NCI-H345 treated with DMSO at 0.1 percent for 48 hours (cell line): ENCODE data around the gene SF1.
"Not testable (repeated sequence)": the region's sequence is repeated elsewhere in the genome, so short reads cannot be mapped to it uniquely, and the experiment has no call there.

Experiments
- DNase-seq: peaks from one replicate; lab custom pipeline; 2025; ENCODE audit not compliant: unreplicated experiment; lab: John Stamatoyannopoulos, UW

Gene SF1

DNA sequence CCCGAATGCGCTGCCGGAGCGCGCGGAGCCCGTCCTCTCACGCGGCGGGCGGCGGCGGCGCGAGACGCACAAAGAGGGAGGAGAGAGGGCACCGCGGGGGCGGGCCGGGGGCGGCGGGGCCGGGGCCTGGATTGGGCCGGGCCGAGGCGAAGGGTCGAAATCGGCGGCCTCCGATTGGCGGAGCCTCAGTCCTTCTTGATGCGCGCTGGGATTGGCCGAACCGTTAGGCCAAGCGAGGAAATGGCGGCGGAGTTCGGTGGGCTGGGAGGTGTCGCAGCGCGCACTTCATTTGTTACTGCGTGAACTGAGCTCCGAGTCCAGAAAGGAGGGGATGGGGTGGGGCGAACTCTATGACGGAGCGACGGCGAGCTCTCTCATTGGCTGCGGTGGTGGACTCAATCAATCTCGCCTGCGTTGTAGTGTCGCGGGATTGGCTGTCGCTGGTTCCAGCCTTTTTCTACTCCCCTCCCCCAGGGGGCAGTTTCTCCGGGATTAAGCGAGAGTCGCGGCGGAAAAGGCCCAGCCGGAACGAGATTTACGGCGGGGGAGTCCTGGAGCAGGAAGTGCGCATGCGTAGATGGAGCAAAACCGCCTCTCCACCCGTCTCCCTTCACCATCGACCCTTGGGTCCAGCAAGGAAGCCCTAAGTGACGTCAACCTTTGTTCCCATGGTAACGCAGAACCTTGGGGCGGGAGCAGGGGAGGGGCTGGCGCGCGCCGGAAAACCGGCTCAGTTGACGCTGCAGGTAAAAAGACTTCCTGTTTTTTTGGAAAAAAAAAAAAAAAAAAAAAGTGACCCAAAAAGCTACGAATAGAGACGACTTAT, at the start of gene SF1:
TSS of gene SF1 (minus strand) at position 70 of the 826 bp plus-strand sequence. CDS start 150 bp downstream, outside the sequence.
- peak; percentile 99 for DNase-seq

DNA sequence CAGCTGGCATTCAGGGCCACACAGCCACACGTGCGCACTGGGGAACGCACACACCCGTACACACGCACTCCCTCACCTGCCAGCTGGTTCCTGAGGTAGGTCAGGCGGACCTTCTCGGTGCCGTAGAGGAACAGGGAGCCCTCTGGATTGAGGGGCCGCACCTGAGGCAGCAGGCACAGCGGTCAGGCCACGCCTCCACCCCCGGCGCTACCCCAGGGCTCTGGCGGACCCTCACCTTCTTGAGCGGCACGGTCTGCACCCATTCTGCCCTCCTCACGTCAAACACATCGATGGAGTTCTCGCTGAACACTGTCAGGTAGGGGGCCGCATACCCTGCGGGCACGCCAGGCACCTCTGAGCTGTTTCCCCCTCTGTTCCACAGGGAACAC, 49.1 kb upstream of the SF1 start:
- no peak for DNase-seq

GRCh38 chr11:64826578-64827450, 48.5 kb upstream of the SF1 start:
- no peak for DNase-seq

GRCh38 chr11:64826062-64826461, 47.7 kb upstream of the SF1 start:
- DNase-seq = no peak

GRCh38 chr11:64823568-64824119, 45.3 kb upstream of the SF1 start:
- DNase-seq = no peak

DNA sequence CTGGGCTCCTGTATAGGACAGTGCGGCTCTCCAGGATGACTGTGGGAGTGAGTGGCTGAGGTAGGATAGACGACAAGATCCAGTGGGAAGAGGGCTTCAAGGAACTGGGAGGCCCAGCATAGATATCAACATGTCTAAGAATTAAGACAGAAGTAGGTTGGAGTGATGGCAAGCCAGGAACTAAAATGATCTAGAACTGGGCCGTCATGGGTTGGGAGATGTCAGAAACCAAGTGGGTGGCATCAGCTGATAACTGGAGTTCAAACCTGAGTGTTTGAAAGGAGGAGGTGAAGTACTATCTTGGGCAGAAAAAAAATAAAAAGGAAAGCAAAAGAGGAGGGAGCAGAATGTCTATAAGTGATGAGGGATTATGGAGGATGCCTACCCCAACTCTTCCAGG, 39.1 kb upstream of the SF1 start:
- DNase-seq = no peak

DNA sequence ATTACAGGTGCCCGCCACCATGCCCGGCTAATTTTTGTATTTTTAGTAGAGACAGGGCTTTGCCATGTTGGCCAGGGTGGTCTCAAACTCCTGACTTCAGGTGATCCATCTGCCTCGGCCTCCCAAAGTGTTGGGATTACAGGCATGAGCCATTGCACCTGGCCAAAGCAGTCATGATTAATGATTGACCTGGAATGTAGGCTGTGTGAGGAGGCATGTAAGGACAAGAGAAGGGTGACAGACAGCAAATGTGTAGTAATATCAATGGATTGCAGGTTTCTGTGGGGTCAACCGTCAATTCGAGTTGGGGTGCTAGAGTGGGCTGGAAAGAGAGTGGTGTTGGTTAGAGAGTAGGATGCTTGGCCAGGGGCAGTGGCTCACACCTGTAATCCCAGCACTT, 37.1 kb upstream of the SF1 start:
- DNase-seq = not testable (repeated sequence)

GRCh38 chr11:64814712-64815187, 36.4 kb upstream of the SF1 start:
- no peak for DNase-seq

DNA sequence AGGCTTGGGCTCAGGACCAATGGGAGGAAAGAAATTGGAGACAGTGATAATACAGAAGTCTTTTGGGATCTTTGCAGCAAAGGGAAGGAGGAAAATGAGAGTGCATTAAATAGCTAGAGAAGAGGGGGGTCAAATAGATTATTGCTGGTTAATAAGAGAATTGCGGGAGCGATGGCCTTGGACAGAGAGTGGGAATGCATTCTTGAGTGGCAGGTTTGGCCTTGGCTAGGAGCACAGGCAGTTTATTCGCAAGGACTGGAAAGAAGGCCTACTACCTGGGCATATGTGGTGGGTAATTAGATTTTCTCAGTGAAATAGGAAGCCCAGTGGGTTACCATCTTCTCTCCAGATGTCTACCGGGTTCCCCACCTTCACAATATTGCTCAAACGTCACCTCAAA, 35.5 kb upstream of the SF1 start:
- no peak for DNase-seq

DNA sequence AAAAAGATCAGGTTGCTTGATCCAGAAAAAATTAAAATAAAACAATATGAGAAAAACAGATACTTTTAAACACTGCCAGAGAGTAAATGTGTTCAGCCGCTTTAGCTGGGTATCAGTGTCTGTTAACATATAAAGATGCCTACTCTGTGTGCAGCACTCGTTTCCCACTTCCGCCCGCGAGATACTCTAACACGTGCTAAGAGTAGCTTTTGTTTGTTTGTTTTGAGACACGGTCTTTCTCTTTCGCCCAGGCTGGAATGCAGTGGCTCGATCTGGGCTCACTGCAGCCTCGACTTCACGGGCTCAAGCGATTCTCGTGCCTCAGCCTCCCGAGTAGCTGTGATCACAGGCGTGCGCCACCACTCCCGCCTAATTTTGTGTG, 32.5 kb upstream of the SF1 start:
- DNase-seq = no peak

DNA sequence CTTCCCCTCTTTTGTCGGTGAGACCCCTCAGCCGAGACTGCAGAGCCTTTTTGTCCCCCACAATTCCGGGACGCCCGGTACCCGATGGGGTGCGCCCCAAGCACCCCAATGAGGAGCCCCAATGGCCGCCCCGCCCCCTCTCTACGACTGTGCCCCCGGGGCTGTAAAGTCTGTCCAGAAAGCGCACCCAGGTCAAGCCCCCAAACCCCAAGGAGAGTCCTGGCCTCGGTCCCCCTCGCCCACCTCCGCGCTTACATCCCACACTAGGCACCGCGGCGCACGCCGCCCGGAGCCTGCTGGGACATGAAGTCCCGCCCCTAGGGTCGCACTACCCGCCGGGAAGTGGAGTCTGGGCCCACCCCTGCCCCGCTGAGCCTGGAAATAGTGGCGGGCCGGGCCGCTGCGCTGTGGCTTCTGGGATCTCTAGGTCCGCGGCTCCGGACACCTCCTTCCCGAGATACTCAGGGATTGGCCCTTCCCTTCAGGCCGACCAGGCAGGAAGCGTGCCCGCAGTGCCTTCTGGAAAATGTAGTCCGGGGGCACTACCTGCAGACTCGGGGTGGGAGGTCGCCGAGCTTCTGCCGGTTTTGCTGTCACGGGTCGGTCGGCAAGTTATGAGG, 32.0 kb upstream of the SF1 start, which contains the start of gene MEN1:
TSS of gene MEN1 (minus strand) at position 281 of the 620 bp plus-strand sequence. CDS start 442 bp downstream, outside the sequence.
- DNase-seq = peak; percentile 95

- DNase-seq = no peak
Observed at GRCh38 chr11:64809781-64810241, 31.5 kb upstream of the SF1 start.

GRCh38 chr11:64805481-64805880, 27.1 kb upstream of the SF1 start:
- DNase-seq = no peak

- DNase-seq = no peak
Observed at GRCh38 chr11:64804346-64805210, 26.2 kb upstream of the SF1 start.

DNA sequence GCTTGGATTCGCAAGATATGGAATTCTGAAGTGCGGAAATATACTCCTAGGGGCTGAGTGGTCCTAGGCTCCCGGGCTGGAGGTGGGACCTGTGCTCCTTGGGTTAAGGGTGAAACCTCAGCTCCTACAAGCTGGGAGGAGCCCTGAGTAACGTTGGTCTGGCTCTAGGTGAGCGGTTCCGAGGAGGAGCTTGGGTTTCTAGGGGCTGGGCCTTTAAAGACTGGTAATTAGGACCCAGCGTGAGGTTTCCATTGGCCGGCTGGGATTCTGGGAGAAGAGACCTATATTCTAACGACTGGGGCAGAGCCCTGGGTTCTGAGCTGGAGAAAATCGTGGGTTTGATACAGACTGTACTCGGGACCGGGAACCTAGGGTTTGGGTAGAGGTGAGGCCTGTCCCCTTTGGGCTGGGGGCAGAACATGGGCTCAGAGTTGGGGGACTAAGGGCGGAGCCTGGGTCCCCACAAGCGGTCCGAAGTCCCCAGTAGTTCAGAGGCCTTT, 25.6 kb upstream of the SF1 start:
- no peak for DNase-seq

GRCh38 chr11:64803158-64803845, 25.0 kb upstream of the SF1 start, which contains the start of gene MAP4K2:
Gene MAP4K2 (minus strand): TSS chr11:64803214. CDS start chr11:64803149, 65 bp downstream.
- DNase-seq = peak; percentile 76

- DNase-seq = no peak
Observed at GRCh38 chr11:64802370-64803157, 24.2 kb upstream of the SF1 start.
